Erythroblast (primary cell): Measurements from ENCODE around the gene PCDH1.

ENCODE experiments used
- GATA1 ChIP-seq: IDR thresholded peaks from 2 replicates; pipeline ENCODE4 v1.6.1; 2011; ENCODE audit warnings: low read depth, mild to moderate bottlenecking, control low read depth, low read length, moderate library complexity
- POLR2A ChIP-seq: IDR thresholded peaks from 2 replicates; pipeline ENCODE4 v1.6.1; 2011; ENCODE audit warnings: mild to moderate bottlenecking, low read length

DNA sequence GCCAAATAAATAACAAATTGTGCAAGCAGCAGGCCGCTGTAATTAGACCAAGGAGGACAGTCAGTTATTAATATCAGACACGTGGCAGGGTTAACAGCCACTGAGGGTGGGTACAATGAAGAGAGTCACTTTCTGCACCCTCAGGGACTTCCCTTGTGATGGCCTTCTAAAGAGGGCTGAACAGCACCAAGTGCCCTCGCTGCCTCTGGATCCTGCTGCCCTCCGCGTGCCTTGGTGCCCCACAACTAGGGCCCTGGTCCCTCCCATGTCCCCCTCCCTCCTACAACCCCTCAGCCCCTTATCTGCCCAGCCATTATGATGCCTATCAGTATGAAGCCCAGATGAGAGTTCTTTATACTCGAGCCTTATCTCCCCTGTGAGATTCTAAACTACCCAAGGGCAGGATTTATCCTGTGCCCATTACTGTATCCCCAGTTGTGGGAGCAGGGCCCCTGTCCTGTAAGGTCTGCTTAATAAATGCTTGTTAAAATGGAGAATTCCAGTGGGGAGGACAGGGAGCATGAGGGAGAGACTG, 37.3 kb downstream of the PCDH1 start:
- TF ChIP-seq POLR2A: no peak
- TF ChIP-seq GATA1: no peak
